GM19351 (cell line): ENCODE results near the gene ZNF230.

Experiments
- ATAC-seq: cut with Tn5 transposase; IDR thresholded peaks from one replicate; pipeline ENCODE4 v1.9.1; 2021; ENCODE audit warnings: mild to moderate bottlenecking, moderate library complexity; ENCODE audit not compliant: unreplicated experiment

ZNF230 gene

DNA sequence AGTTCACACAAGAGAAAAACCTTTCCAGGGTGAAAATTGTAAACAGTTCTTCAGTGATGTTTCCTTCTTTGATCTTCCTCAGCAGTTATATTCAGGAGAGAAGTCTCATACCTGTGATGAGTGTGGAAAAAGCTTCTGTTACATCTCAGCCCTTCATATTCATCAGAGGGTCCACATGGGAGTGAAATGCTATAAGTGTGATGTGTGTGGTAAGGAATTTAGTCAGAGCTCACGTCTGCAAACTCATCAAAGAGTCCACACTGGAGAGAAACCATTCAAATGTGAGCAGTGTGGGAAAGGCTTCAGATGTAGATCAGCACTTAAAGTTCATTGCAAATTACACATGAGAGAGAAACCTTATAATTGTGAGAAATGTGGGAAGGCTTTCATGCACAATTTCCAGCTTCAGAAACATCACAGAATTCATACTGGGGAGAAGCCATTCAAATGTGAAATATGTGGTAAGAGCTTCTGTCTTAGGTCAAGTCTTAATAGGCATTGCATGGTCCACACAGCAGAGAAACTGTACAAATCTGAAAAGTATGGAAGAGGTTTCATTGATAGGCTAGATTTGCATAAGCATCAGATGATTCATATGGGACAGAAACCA, 29.3 kb downstream of the ZNF230 start:
- ATAC-seq = no peak

DNA sequence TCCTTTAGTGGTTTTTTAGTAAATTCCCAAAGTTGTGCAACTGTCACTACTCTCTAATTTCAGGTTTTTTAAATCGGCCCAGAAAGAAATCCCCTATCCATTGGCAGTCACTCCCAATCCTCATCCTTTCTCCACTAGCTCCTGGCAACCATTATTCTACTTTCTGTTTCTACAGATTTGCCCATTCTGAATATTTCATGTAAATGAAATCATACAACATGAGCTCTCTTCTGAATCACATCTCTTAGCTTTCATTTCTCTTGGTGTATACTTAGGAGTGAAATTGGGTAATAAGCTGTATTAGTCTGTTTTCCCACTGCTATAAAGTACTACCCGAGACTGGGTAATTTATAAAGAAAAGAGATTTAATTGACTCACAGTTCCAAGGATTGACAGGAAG, 39.4 kb downstream of the ZNF230 start:
- ATAC-seq = no peak

DNA sequence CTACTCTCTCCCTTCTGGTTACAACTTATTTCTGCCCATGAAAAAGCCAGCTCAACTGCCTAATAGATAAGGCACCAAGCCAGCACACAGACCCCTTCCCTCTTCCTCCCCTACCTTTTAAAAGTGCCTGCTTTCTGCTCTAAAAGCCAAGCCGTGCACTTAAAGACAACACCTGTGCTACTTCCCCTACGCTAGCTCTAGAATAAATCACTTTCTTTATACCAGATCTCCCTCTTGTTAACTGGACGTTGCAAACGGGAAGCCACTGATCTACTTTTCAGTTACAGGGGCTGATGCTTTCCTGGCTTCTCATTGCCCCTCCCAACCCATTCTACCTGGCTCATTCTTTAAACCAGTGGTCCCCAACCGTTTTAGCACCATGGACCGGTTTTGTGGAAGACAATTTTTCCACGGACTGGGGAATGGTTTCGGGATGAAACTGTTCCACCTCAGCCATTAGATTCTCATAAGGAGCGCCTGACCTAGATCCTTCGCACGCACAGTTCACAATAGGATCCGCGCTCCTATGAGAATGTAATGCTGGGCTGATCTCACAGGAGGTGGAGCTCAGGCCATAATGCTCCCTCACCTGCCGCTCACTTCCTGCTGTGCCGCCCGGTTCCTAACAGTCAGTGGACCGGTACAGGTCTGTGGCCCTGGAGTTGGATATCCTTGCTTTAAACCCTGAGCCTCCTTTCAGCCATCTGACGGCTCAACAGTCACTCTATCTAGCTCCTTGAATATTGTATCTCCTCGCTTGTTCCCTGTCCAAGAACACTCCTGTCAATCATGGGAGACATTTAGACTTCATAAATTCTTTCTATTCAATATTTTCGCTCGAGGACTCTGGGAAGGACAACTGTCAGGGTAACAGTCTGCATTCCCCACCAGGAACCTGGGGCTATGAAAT, 48.2 kb downstream of the ZNF230 start:
- no peak for ATAC-seq

DNA sequence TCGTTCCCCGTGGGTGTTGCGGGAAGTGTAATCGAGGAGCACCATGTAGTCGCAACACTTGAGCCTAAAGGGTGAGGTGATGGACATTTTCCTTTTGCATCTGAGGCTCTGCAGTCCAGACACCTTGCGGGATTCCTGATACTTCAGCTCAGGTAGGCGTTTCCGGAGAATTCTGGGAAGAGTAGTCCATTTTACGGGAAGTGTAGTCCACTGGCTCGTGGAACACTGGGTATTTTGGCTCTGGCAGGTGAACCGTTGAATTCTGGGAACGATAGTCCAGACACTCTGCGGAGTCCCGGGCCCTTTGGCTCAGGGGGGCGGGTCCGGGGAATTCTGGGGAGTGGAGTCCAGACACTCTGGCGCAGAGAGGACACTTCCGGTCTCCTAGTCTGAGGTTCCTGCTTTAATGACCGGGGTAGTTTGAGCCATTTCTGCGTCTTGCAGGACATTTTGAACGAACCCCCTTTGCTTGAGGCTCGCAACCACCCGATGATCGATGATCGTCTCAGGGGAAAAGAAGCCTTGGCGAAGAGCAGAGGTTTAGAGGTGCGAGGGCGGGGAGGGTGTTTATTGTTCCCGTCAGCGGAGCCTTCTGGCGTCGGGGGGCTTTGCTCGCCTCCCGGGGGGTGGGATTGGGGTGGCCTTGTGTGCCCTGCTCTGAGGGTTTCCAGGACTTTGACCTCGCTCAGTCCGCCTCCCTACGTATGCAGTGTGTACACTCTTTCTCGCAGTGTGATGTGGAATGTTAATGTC, 49.1 kb downstream of the ZNF230 start, which contains the start of gene ZNF223:
Gene ZNF223 (plus strand): TSS at position 387 of the 753 bp plus-strand sequence. CDS start 3,141 bp downstream, outside the sequence.
- ATAC-seq = no peak

DNA sequence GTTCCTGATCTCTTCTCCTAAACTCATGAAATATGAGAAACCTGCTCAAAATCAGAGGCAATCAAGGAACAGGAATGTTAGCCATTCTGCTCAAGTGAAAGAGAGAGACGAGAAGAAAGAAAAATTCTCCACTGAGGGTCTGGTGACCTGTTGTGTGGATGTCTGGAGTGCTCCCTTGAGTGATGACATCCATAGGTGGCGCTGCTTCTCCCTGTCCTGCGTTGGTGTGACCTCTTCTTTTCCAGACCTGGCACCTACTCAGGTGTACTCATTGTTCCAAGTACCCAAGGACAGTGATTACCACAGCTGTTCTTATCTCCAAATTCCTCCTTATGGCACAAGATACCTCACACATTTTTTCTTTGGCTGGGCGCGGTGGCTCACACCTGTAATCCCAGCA, 53.1 kb downstream of the ZNF230 start:
- ATAC-seq = no peak

DNA sequence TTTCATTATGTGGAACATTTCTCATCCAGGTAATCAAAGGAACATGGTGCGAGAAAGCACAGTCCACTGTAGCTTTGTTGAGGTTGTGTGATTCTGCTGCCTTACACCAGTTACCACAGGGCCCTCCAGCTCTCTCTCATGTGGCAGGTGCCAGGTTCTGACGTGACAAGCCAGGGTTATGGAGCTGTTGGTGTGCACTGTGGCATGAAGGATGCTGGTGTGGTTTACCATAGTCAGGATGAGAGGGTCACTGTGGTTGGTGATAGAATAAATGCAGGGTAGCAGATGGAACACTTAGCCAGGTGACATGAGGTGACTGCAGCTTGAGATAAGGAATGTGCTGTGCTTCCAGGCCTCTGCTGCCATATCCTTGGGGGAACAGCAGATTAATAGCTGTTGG, 56.5 kb downstream of the ZNF230 start:
- no peak for ATAC-seq

DNA sequence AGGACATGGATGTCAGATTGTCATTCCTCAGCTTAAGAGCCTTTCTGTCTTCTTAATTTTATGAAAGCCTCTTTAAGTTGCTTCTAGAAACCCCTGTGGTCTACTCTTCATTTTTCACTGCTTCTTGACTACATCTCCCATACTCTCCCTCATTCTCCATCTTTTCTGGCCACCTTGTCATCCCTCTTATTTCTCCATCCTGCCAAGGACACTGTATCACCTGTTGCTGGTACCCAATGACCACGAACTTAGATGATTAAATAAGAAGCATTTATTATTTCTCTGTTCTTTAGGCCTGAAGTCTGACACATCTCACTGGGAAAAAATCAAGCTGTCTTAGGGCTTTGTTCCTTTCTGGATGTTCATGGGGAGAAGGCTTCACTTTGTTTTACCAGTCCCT, 58.3 kb downstream of the ZNF230 start:
- no peak for ATAC-seq
